Measurements from ENCODE around the gene CCDC148. TPM values are rescaled to one million over a fixed set of nuclear protein-coding genes. Genes with fewer than 3 reads are reported as not detected.
"Not testable (repeated sequence)": the region's sequence is repeated elsewhere in the genome, so short reads cannot be mapped to it uniquely, and the experiment has no call there.

The CCDC148 gene
- total and polyA plus RNA-seq, 2 experiments from 2014 or later = 1.2 to 1.8 TPM

- no peak; a peak in 1 of 4 replicates for TF ChIP-seq CTCF (conservative IDR thresholded peaks at IDR 0.05; ENCODE audit: low read depth in 2 of 2)
- no peak for TF ChIP-seq ZNF114 (CRISPR knock-in tag; IDR thresholded peaks at IDR 0.05)
- TF ChIP-seq ETS1 (IDR thresholded peaks at IDR 0.05) = no peak
- TF ChIP-seq POLR2AphosphoS5 (IDR thresholded peaks at IDR 0.05; ENCODE audit: low read depth) = no peak; the same call in 1 of the 2 replicates
- no peak for TF ChIP-seq CREB1 (CRISPR knock-in tag; IDR thresholded peaks at IDR 0.05; ENCODE audit: low read depth)
- no peak for TF ChIP-seq REST (IDR thresholded peaks at IDR 0.05; ENCODE audit: unreplicated experiment)
- TF ChIP-seq ZNF331 (CRISPR knock-in tag; IDR thresholded peaks at IDR 0.05; ENCODE audit: low read depth) = no peak
These were observed 706 bp upstream of the CCDC148 start (continued) for GRCh38 chr2:158457092-158457825.

- Histone ChIP-seq H3K4me1 (ENCODE audit: insufficient read depth) (no peaks in the 10 kb centered on the region), H4K20me1 (replicated peaks; ENCODE audit: insufficient read depth) (0 out of 2 replicates have a peak, but pooled peaks cover 6% of the 10 kb centered on the region), H2AFZ (no peak overlapping the region), H3K27ac (ENCODE audit: low read depth) (no peak overlapping the region), H3K36me3 (ENCODE audit: insufficient read depth) (no peaks in the 10 kb centered on the region), H3K4me2 (no peak overlapping the region), H3K79me2 (replicated peaks; ENCODE audit: insufficient read depth) (no peaks in the 10 kb centered on the region), H3K4me3 (no peak overlapping the region), H3K9me2 (ENCODE audit: insufficient read depth) (no peaks in the 10 kb centered on the region), H3F3A (replicated peaks; ENCODE audit: low read depth) (no peaks in the 10 kb centered on the region), H3K27me3 (ENCODE audit: insufficient read depth) (no peaks in the 10 kb centered on the region)
- Mint-ChIP-seq H3K27ac (no peak overlapping the region), H3K36me3 (ENCODE audit: low read depth) (peaks cover 5% of the 10 kb centered on the region; the same call in 2 of the 3 replicates), H3K4me3 (no peak overlapping the region), H3K27me3 (ENCODE audit: insufficient read depth, low read depth, poor library complexity) (no peaks in the 10 kb centered on the region), H3K9me3 (peaks cover 12% of the 10 kb centered on the region; the same call in 2 of the 3 replicates), H3K4me1 (no peaks in the 10 kb centered on the region)
- ATAC-seq (no peak), DNase-seq (ENCODE audit: low spot score) (no peak)
- TF ChIP-seq ETS1 (IDR thresholded peaks at IDR 0.05) (no peak), JUNB (IDR thresholded peaks at IDR 0.05; ENCODE audit: unreplicated experiment) (no peak)
These were observed 12.9 kb downstream of the CCDC148 start for GRCh38 chr2:158443606-158444005.

- H3K79me2 ChIP-seq (replicated peaks; ENCODE audit: insufficient read depth); H3K4me1 ChIP-seq (ENCODE audit: insufficient read depth); H2AFZ ChIP-seq; H3K27ac ChIP-seq (ENCODE audit: low read depth); H3F3A ChIP-seq (replicated peaks; ENCODE audit: low read depth); H3K4me3 ChIP-seq; H3K27ac Mint-ChIP-seq; H3K27me3 ChIP-seq (ENCODE audit: insufficient read depth); H4K20me1 ChIP-seq (replicated peaks; ENCODE audit: insufficient read depth); H3K36me3 ChIP-seq (ENCODE audit: insufficient read depth); ATAC-seq; H3K4me3 Mint-ChIP-seq; H3K4me2 ChIP-seq; H3K27me3 Mint-ChIP-seq (ENCODE audit: insufficient read depth, low read depth, poor library complexity); H3K9me2 ChIP-seq (ENCODE audit: insufficient read depth); H3K4me1 Mint-ChIP-seq; DNase-seq (ENCODE audit: low spot score); H3K36me3 Mint-ChIP-seq (ENCODE audit: low read depth): not testable (repeated sequence)
- peaks cover 19% of the 10 kb centered on the region; the same call in 2 of the 3 replicates for H3K9me3 Mint-ChIP-seq
These were observed 17.5 kb downstream of the CCDC148 start for GRCh38 chr2:158439062-158439461.

GRCh38 chr2:158433716-158434115, 22.8 kb downstream of the CCDC148 start:
- H3K4me2 ChIP-seq, ATAC-seq: not testable (repeated sequence)

More at GRCh38 chr2:158433716-158434115, 22.8 kb downstream of the CCDC148 start:
- H3K4me1 ChIP-seq (ENCODE audit: insufficient read depth); H3K27ac ChIP-seq (ENCODE audit: low read depth); DNase-seq (ENCODE audit: low spot score); H3K36me3 Mint-ChIP-seq (ENCODE audit: low read depth); H3K4me1 Mint-ChIP-seq; H3K4me3 ChIP-seq; H3K27me3 Mint-ChIP-seq (ENCODE audit: insufficient read depth, low read depth, poor library complexity); H4K20me1 ChIP-seq (replicated peaks; ENCODE audit: insufficient read depth); H2AFZ ChIP-seq; H3K9me2 ChIP-seq (ENCODE audit: insufficient read depth); H3F3A ChIP-seq (replicated peaks; ENCODE audit: low read depth); H3K4me3 Mint-ChIP-seq; H3K27me3 ChIP-seq (ENCODE audit: insufficient read depth); H3K79me2 ChIP-seq (replicated peaks; ENCODE audit: insufficient read depth); H3K27ac Mint-ChIP-seq: not testable (repeated sequence)
- peaks cover 15% of the 10 kb centered on the region; the same call in 1 of the 2 replicates for H3K36me3 ChIP-seq (ENCODE audit: insufficient read depth)
- H3K9me3 Mint-ChIP-seq = peaks cover 35% of the 10 kb centered on the region

Data from GM23338 (cell line).